GM19025 (cell line): ENCODE measurements around the gene GLDC.

Source experiments
- ATAC-seq: cut with Tn5 transposase; IDR thresholded peaks from one replicate; pipeline ENCODE4 v1.9.1; 2021; ENCODE audit warnings: mild to moderate bottlenecking, low read depth, moderate library complexity; ENCODE audit not compliant: unreplicated experiment

The GLDC gene

GRCh38 chr9:6525326-6526045 is 120.0 kb downstream of the GLDC start:
- no peak for ATAC-seq

GRCh38 chr9:6522263-6522662 is 123.3 kb downstream of the GLDC start:
- ATAC-seq: no peak

- ATAC-seq: no peak
Observed at GRCh38 chr9:6512085-6512657, 133.4 kb downstream of the GLDC start.

- no peak for ATAC-seq
Observed at GRCh38 chr9:6506571-6506970, 139.0 kb downstream of the GLDC start.

GRCh38 chr9:6502399-6502798 is 143.1 kb downstream of the GLDC start:
- ATAC-seq: no peak

- no peak for ATAC-seq
Observed at GRCh38 chr9:6501526-6502210, 143.9 kb downstream of the GLDC start.

- ATAC-seq: no peak
Observed at GRCh38 chr9:6498982-6499381, 146.5 kb downstream of the GLDC start.

GRCh38 chr9:6495466-6495865 is 150.1 kb downstream of the GLDC start:
- no peak for ATAC-seq

GRCh38 chr9:6490863-6491262 is 154.7 kb downstream of the GLDC start:
- no peak for ATAC-seq

- ATAC-seq: no peak
Observed at GRCh38 chr9:6489099-6489498, 156.4 kb downstream of the GLDC start.

- ATAC-seq: no peak
Observed at GRCh38 chr9:6488395-6488794, 157.1 kb downstream of the GLDC start.

- no peak for ATAC-seq
Observed at GRCh38 chr9:6484210-6484609, 161.3 kb downstream of the GLDC start.
